CD8-positive, alpha-beta memory T cell (primary cell): Measurements from ENCODE around the gene PYGM. TPM values are rescaled to one million over a fixed set of nuclear protein-coding genes. Genes with fewer than 3 reads are reported as not detected.

Experiments used
- CTCF ChIA-PET: fragments of 350-600 bp; sonication (Branson Sonifier 250); formaldehyde crosslinking; loops from one replicate; lab custom pipeline; 2021; ENCODE audit warnings: antibody characterized with exemption; lab: Charles Lee
- POLR2A ChIA-PET: fragments of 350-600 bp; sonication (Branson Sonifier 250); formaldehyde crosslinking; loops from one replicate; lab custom pipeline; 2021; ENCODE audit warnings: antibody characterized with exemption; lab: Charles Lee
- DNase-seq, 5 donors: peaks; one replicate each; pipeline versions ENCODE4 v3.0.0 to v3.0.0-alpha.2; 2020 to 2022; ENCODE audit warnings: mixed read lengths in 1 of 5
- H3K27ac ChIP-seq: one replicate; pipeline ENCODE4 v1.7.0; 2013; ENCODE audit warnings: low read depth, mild to moderate bottlenecking, low read length, moderate library complexity
- H3K27me3 ChIP-seq: 2 replicates; pipeline ENCODE4 v1.7.0; 2013; ENCODE audit warnings: low read length, mild to moderate bottlenecking; ENCODE audit not compliant: insufficient read depth, poor library complexity, severe bottlenecking
- H3K36me3 ChIP-seq: 2 replicates; pipeline ENCODE4 v1.7.0; 2013; ENCODE audit warnings: mild to moderate bottlenecking, low read length, moderate library complexity; ENCODE audit not compliant: insufficient read depth
- H3K4me1 ChIP-seq: 2 replicates; pipeline ENCODE4 v1.7.0; 2013; ENCODE audit warnings: mild to moderate bottlenecking, low read length, moderate library complexity; ENCODE audit not compliant: insufficient read depth
- H3K4me3 ChIP-seq: 2 replicates; pipeline ENCODE4 v1.7.0; 2013; ENCODE audit warnings: mild to moderate bottlenecking, low read length
- H3K9me3 ChIP-seq: 2 replicates; pipeline ENCODE4 v1.7.0; 2013; ENCODE audit warnings: mild to moderate bottlenecking, low read length
- H3K27ac Mint-ChIP-seq, 8 donors: one replicate each; pipeline ENCODE4 v1.8.0; 2020 to 2021; ENCODE audit warnings: mixed read lengths in 8 of 8, mild to moderate bottlenecking in 6 of 8, inconsistent platforms in 3 of 8, moderate library complexity in 3 of 8
- H3K27me3 Mint-ChIP-seq, 2 donors: one replicate each; pipeline ENCODE4 v1.8.0; 2020 to 2021; ENCODE audit warnings: mixed read lengths in 2 of 2, mild to moderate bottlenecking in 1 of 2, moderate library complexity in 1 of 2
- H3K36me3 Mint-ChIP-seq, 3 donors: one replicate each; pipeline ENCODE4 v1.8.0; 2020 to 2021; ENCODE audit warnings: mixed read lengths in 3 of 3, inconsistent platforms in 1 of 3, mild to moderate bottlenecking in 1 of 3
- H3K4me1 Mint-ChIP-seq, 3 donors: one replicate each; pipeline ENCODE4 v1.8.0; 2020 to 2021; ENCODE audit warnings: mixed read lengths in 3 of 3, inconsistent platforms in 1 of 3, mild to moderate bottlenecking in 1 of 3
- H3K4me3 Mint-ChIP-seq, 7 donors: one replicate each; pipeline ENCODE4 v1.8.0; 2020 to 2021; ENCODE audit warnings: mixed read lengths in 7 of 7, mild to moderate bottlenecking in 6 of 7, moderate library complexity in 4 of 7, inconsistent platforms in 2 of 7
- H3K9me3 Mint-ChIP-seq, 5 donors: one replicate each; pipeline ENCODE4 v1.8.0; 2020 to 2022; ENCODE audit warnings: mixed read lengths in 5 of 5, mild to moderate bottlenecking in 3 of 5, moderate library complexity in 2 of 5, inconsistent platforms in 1 of 5
- polyA plus RNA-seq: library from polyadenylated mRNA; unstranded; fragments of 300-500 nt; fragmentation: Illumina TruSeq; gene quantifications from one replicate; pipeline ENCODE4 v1.2.3, GENCODE V29; 2021
- total RNA-seq, 2 experiments: library from RNA; stranded (reverse); gene quantifications; one replicate each; pipeline ENCODE4 v1.2.3, GENCODE V29; 2021

Gene PYGM
- total and polyA plus RNA-seq, 3 experiments from 2014 or later: 0.15 to 2.2 (median 2.2) TPM

DNA sequence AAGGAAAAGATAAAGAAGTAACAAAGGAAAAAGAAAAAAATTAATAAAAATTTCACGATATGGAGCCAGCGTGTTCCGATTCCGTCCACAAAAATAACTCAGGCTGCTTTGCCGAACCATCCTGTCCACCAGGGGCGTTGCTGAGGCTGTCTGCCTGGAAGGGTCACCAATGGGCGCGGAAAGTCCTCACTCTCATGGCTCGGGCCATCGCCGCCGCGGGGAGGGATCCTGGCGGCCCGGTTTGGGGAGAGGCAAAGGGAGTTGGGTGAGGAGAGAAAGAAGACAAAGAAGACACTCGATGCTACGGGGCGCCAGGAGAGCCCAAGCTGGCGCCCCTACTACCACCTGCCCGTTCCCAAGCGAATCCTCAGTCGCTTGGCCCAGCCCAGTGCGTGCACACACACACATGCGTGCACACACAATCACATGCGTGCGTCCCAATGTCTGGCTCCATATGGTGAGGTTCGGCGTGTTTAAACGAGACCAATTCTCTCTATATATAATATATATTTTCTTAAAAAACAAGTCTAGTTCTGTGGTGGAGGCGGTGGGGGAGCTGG lies 5.6 kb upstream of the PYGM start:
- POLR2A ChIA-PET: interaction anchor here (0.8 to 15.8 kb wide), 4 partner anchors 12 to 75 kb away, joined by 3 to 220 read pairs (median 24); partner anchors contain the start of genes RASGRP2 and SF1
- H3K9me3 ChIP-seq: no peaks in the 10 kb centered on the region
- peaks cover 49% of the 10 kb centered on the region for H3K36me3 ChIP-seq
- Mint-ChIP-seq H3K9me3 (no peaks in the 10 kb centered on the region), H3K36me3 (peaks cover 23 to 83% (median 41%) of the 10 kb centered on the region in 3 donors), H3K27me3 (peaks cover 0 to 6% of the 10 kb centered on the region in 2 donors), H3K4me3 (peak overlapping the region; percentile 74 to 84 (median 79)), H3K27ac (peak overlapping the region; percentile 71 to 94 (median 84)), H3K4me1 (peaks cover 82 to 92% (median 89%) of the 10 kb centered on the region in 3 donors)
- no peak overlapping the region for H3K27ac ChIP-seq
- H3K4me1 ChIP-seq: peaks cover 92% of the 10 kb centered on the region
- DNase-seq: peak in 2 of 5 donors; percentile 39 to 47
- H3K27me3 ChIP-seq: no peaks in the 10 kb centered on the region
- CTCF ChIA-PET: interaction anchor here (1.0 to 26.7 kb wide), 4 partner anchors 9 to 345 kb away, joined by 3 to 441 read pairs (median 8); partner anchors contain the start of gene RASGRP2
- H3K4me3 ChIP-seq: peak overlapping the region; percentile 47

DNA sequence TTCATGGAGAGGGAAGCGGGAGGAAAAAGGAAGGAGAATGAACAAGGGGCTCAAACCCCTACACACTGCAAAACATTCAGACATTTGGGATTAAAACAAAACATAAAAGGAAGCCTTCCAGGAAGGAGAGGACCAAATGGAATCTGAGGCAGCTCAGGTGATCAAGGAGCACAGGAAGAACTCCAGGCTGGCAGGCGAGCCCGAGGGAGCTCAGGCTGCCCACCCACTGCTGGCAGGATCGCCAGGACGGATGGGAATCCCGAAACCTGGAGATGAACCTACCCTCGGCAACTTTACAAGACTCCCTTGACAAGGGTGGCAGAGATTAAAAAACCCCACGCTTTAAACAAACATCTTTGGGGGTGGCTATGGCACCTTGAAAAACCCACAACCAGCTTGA lies 5.0 kb upstream of the PYGM start:
- Mint-ChIP-seq H3K4me3 (peak overlapping the region; percentile 74 to 84 (median 79)), H3K27me3 (peaks cover 0 to 6% of the 10 kb centered on the region in 2 donors), H3K4me1 (peaks cover 87 to 95% (median 91%) of the 10 kb centered on the region in 3 donors), H3K36me3 (peaks cover 21 to 77% (median 39%) of the 10 kb centered on the region in 3 donors), H3K9me3 (no peaks in the 10 kb centered on the region), H3K27ac (peak overlapping the region; percentile 77 to 97 (median 90))
- H3K4me1 ChIP-seq: peaks cover 92% of the 10 kb centered on the region
- H3K27me3 ChIP-seq: no peaks in the 10 kb centered on the region
- CTCF ChIA-PET: interaction anchor here (1.4 to 26.7 kb wide), 4 partner anchors 10 to 17 kb away, joined by 3 to 441 read pairs (median 8); partner anchors contain the start of genes RASGRP2 and SF1
- peaks cover 43% of the 10 kb centered on the region for H3K36me3 ChIP-seq
- H3K27ac ChIP-seq: no peak overlapping the region
- DNase-seq: peak in 1 of 5 donors; percentile 41
- H3K4me3 ChIP-seq: peak overlapping the region; percentile 47
- POLR2A ChIA-PET: interaction anchor here (0.6 to 15.8 kb wide), 6 partner anchors 10 to 480 kb away, joined by 3 to 220 read pairs (median 11); partner anchors contain the start of genes RASGRP2 and SF1
- no peaks in the 10 kb centered on the region for H3K9me3 ChIP-seq

DNA sequence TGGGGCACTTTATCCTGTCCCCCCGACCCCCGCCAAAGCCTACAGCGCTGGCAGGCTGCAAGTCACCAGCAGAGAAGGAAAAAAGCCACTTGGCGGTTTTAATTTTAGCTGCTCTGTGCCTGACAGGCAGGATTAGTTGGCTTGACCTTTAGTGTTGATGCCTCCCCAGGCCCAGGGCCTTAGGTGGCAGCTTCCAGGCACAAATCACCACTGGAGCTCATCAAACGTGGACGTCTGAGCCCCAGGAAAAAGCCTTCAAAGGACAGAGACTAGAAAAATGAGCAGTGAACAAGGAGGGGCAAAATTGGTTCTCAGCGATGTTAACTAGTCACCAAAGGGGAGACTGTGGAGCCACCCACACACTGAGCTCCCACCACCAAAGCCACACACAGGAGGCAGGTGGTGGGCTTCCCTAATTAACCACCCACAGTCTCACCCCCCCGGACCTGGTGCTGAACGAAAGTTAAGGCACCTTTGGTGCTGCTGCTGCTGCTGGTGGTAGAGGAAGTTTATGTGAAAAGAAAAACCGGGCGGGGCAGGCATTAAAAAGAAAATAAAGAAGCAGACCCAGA lies 4.4 kb upstream of the PYGM start:
- H3K27ac ChIP-seq: no peak overlapping the region
- peak; percentile 55 to 89 (median 84) for DNase-seq
- peaks cover 16 to 73% (median 33%) of the 10 kb centered on the region in 3 donors for H3K36me3 Mint-ChIP-seq
- no peaks in the 10 kb centered on the region for H3K9me3 Mint-ChIP-seq
- CTCF ChIA-PET: interaction anchor here (0.8 to 26.7 kb wide), 6 partner anchors 10 to 75 kb away, joined by 3 to 441 read pairs (median 7); partner anchors contain the start of genes RASGRP2 and SF1
- peaks cover 36% of the 10 kb centered on the region for H3K36me3 ChIP-seq
- H3K27me3 ChIP-seq: no peaks in the 10 kb centered on the region
- H3K4me3 Mint-ChIP-seq: peak overlapping the region; percentile 74 to 84 (median 79)
- H3K27me3 Mint-ChIP-seq: peaks cover 0 to 6% of the 10 kb centered on the region in 2 donors
- H3K27ac Mint-ChIP-seq: peak overlapping the region; percentile 77 to 97 (median 90)
- peaks cover 92% of the 10 kb centered on the region for H3K4me1 ChIP-seq
- H3K4me1 Mint-ChIP-seq: peaks cover 85 to 95% (median 90%) of the 10 kb centered on the region in 3 donors
- POLR2A ChIA-PET: interaction anchor here (0.6 to 15.8 kb wide), 8 partner anchors 8 to 479 kb away, joined by 3 to 220 read pairs (median 8); partner anchors contain the start of genes MEN1, RASGRP2 and SF1
- no peaks in the 10 kb centered on the region for H3K9me3 ChIP-seq
- H3K4me3 ChIP-seq: peak overlapping the region; percentile 47

DNA sequence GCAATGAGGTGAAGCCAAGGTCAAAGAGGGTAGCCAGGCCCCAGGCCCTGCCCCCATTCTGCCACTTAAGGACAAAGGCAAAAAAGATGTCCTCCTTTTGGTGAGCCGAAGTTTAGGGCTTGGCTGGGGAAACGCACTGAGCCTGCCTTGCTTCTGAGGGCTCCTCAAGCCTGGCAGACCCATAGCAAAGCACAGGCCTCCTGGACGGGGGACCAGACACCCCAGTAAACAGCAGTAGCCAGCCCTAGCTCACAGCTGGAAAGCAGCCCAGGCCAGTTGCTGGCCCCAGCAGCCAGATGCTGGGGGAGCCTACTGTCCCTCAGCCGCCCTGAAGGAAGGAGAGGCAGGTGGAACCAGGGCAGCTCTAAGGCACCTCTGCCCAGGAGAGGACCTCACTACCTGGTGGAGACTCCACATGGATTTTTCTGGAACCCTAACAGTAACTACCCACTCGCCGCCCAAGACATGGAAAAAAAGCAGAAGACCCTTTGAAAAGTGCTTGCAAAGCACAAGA lies 3.8 kb upstream of the PYGM start:
- Histone ChIP-seq H3K36me3 (peaks cover 31% of the 10 kb centered on the region), H3K4me3 (peak overlapping the region; percentile 47), H3K27ac (no peak overlapping the region), H3K4me1 (peaks cover 89% of the 10 kb centered on the region), H3K27me3 (no peaks in the 10 kb centered on the region), H3K9me3 (no peaks in the 10 kb centered on the region)
- CTCF ChIA-PET: interaction anchor here (0.8 to 26.7 kb wide), 7 partner anchors 9 to 75 kb away, joined by 3 to 441 read pairs (median 7); partner anchors contain the start of genes RASGRP2 and SF1
- peak overlapping the region; percentile 74 to 84 (median 79) for H3K4me3 Mint-ChIP-seq
- peak in 2 of 5 donors; percentile 48 to 54 for DNase-seq
- peaks cover 82 to 92% (median 87%) of the 10 kb centered on the region in 3 donors for H3K4me1 Mint-ChIP-seq
- no peaks in the 10 kb centered on the region for H3K9me3 Mint-ChIP-seq
- POLR2A ChIA-PET: interaction anchor here (0.7 to 15.8 kb wide), 7 partner anchors 8 to 47 kb away, joined by 3 to 220 read pairs (median 9); partner anchors contain the start of genes MEN1, RASGRP2 and SF1
- peaks cover 0 to 6% of the 10 kb centered on the region in 2 donors for H3K27me3 Mint-ChIP-seq
- peak overlapping the region; percentile 84 to 97 (median 90) for H3K27ac Mint-ChIP-seq
- H3K36me3 Mint-ChIP-seq: peaks cover 14 to 68% (median 32%) of the 10 kb centered on the region in 3 donors

DNA sequence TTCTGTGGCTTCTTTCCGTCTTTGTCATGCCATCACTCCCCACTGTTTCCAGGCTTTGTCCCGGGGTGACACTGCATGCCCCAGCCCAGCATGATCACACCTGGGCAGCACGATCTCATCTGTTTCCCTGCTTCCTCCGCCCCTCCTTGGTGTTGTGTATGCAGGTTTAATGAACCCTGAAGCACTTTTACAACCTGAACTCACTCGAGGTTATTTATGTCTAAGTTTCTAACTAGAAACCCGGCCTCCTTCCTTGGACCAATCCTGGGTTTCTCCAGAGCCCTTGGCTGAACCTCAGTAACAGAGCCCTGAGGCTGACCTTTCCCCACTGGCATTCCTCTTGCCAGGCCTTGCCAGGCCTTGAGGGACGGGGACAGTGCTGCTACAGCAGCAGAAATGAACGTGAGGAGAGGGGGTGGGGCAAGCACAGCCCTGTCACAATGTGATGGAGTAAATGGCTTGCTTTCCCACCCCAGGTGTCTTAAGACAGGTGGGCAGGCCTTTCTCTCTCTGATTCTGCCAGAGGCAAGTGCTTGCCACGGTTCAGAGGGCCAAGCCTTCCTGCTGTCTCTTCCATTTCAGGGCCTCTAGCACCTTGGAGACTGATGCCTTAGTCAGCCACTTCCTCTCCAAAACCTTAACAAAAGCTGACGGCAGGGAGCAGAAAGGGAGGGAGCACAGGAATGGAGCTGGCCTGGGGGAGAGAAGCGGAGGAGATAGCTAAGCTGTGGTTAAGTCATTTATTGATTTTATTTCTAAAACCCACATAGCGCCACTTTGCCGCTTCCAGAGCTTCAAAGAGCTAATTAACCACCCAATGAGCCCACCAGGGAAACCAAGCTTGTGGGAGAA lies 3.1 kb upstream of the PYGM start:
- Mint-ChIP-seq H3K36me3 (peaks cover 14 to 61% (median 27%) of the 10 kb centered on the region in 3 donors), H3K4me1 (peaks cover 76 to 85% (median 80%) of the 10 kb centered on the region in 3 donors), H3K4me3 (peak overlapping the region; percentile 74 to 84 (median 79)), H3K27ac (peak overlapping the region; percentile 84 to 98 (median 90)), H3K27me3 (peaks cover 0 to 6% of the 10 kb centered on the region in 2 donors), H3K9me3 (no peaks in the 10 kb centered on the region)
- Histone ChIP-seq H3K27ac (no peak overlapping the region), H3K9me3 (no peaks in the 10 kb centered on the region), H3K4me3 (no peak overlapping the region), H3K4me1 (peaks cover 82% of the 10 kb centered on the region), H3K36me3 (peaks cover 24% of the 10 kb centered on the region), H3K27me3 (no peaks in the 10 kb centered on the region)
- peak in 2 of 5 donors; percentile 44 to 52 for DNase-seq
- POLR2A ChIA-PET: interaction anchor here (1.0 to 15.8 kb wide), 7 partner anchors 9 to 48 kb away, joined by 3 to 220 read pairs (median 9); partner anchors contain the start of genes MEN1, RASGRP2 and SF1
- CTCF ChIA-PET: interaction anchor here (1.2 to 26.7 kb wide), 4 partner anchors 9 to 74 kb away, joined by 3 to 441 read pairs (median 6); partner anchors contain the start of gene RASGRP2

DNA sequence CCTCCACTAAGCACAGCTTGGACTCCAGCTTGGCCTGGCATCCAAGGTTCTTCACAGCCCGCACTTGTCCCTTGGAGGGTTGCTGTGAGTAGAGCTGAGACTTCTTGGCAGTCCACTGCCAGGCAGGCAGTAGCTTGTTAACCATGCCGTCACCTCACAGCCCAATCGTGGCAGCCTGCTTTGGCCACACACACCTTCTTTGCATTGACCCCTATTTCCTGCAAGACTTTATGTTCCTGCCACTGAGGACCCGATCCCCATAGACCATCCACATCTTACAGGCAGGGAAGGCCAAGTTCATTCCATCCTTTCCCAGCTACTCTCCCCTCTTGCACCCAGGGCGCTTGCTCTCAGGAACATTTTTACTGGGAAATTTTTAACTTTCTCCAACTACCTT lies 2.5 kb upstream of the PYGM start:
- Histone ChIP-seq H3K27ac (no peak overlapping the region), H3K27me3 (no peaks in the 10 kb centered on the region), H3K4me3 (no peak overlapping the region), H3K4me1 (peaks cover 76% of the 10 kb centered on the region), H3K9me3 (no peaks in the 10 kb centered on the region), H3K36me3 (peaks cover 18% of the 10 kb centered on the region)
- H3K36me3 Mint-ChIP-seq: peaks cover 9 to 57% (median 26%) of the 10 kb centered on the region in 3 donors
- peaks cover 72 to 81% (median 74%) of the 10 kb centered on the region in 3 donors for H3K4me1 Mint-ChIP-seq
- H3K27me3 Mint-ChIP-seq: peaks cover 0 to 3% of the 10 kb centered on the region in 2 donors
- H3K4me3 Mint-ChIP-seq: peak overlapping the region; percentile 74 to 84 (median 79)
- CTCF ChIA-PET: interaction anchor here (1.2 to 26.7 kb wide), 3 partner anchors 10 to 74 kb away, joined by 3 to 441 read pairs (median 4); partner anchors contain the start of gene RASGRP2
- no peaks in the 10 kb centered on the region for H3K9me3 Mint-ChIP-seq
- POLR2A ChIA-PET: interaction anchor here (1.1 to 15.8 kb wide), 4 partner anchors 9 to 18 kb away, joined by 4 to 220 read pairs (median 25); partner anchors contain the start of genes RASGRP2 and SF1
- H3K27ac Mint-ChIP-seq: peak overlapping the region; percentile 84 to 98 (median 90)
- peak in 1 of 5 donors; percentile 42 for DNase-seq
